ENCODE results near the gene QKI. TPM values are rescaled to one million over a fixed set of nuclear protein-coding genes. Genes with fewer than 3 reads are reported as not detected.

Gene QKI
- total RNA-seq, 1 donor = 111 TPM

GRCh38 chr6:163602851-163603250 lies 188.3 kb downstream of the QKI start:
- no peak for DNase-seq (ENCODE audit: low read depth in 2 of 3, low spot score in 2 of 3)

GRCh38 chr6:163603395-163603794 lies 188.9 kb downstream of the QKI start:
- no peak for DNase-seq (ENCODE audit: low read depth in 2 of 3, low spot score in 2 of 3)

- DNase-seq (ENCODE audit: low read depth in 2 of 3, low spot score in 2 of 3) = no peak
Observed at GRCh38 chr6:163605385-163606097, 191.0 kb downstream of the QKI start.

GRCh38 chr6:163607792-163608191 lies 193.3 kb downstream of the QKI start:
- no peak for DNase-seq (ENCODE audit: low read depth in 2 of 3, low spot score in 2 of 3)

GRCh38 chr6:163608204-163608644 lies 193.7 kb downstream of the QKI start:
- no peak for DNase-seq (ENCODE audit: low read depth in 2 of 3, low spot score in 2 of 3)

GRCh38 chr6:163612200-163612599 lies 197.7 kb downstream of the QKI start:
- no peak for DNase-seq (ENCODE audit: low read depth in 2 of 3, low spot score in 2 of 3)

- no peak for DNase-seq (ENCODE audit: low read depth in 2 of 3, low spot score in 2 of 3)
Observed at GRCh38 chr6:163613025-163613424, 198.5 kb downstream of the QKI start.

- DNase-seq (ENCODE audit: low read depth in 2 of 3, low spot score in 2 of 3) = no peak
Observed at GRCh38 chr6:163613668-163614067, 199.2 kb downstream of the QKI start.

- no peak for DNase-seq (ENCODE audit: low read depth in 2 of 3, low spot score in 2 of 3)
Observed at GRCh38 chr6:163616452-163616851, 201.9 kb downstream of the QKI start.

GRCh38 chr6:163617549-163617948 lies 203.0 kb downstream of the QKI start:
- DNase-seq (ENCODE audit: low read depth in 2 of 3, low spot score in 2 of 3) = no peak

GRCh38 chr6:163620101-163620500 lies 205.6 kb downstream of the QKI start:
- no peak for DNase-seq (ENCODE audit: low read depth in 2 of 3, low spot score in 2 of 3)

GRCh38 chr6:163620670-163621330 lies 206.3 kb downstream of the QKI start:
- no peak for DNase-seq (ENCODE audit: low read depth in 2 of 3, low spot score in 2 of 3)

GRCh38 chr6:163625265-163625664 lies 210.7 kb downstream of the QKI start:
- no peak for DNase-seq (ENCODE audit: low read depth in 2 of 3, low spot score in 2 of 3)

GRCh38 chr6:163626073-163626867 lies 211.8 kb downstream of the QKI start:
- DNase-seq (ENCODE audit: low read depth in 2 of 3, low spot score in 2 of 3) = no peak

- DNase-seq (ENCODE audit: low read depth in 2 of 3, low spot score in 2 of 3) = no peak
Observed at GRCh38 chr6:163627274-163628062, 212.9 kb downstream of the QKI start.
